Measurements from ENCODE around the gene KRT71. TPM values are rescaled to one million over a fixed set of nuclear protein-coding genes. Genes with fewer than 3 reads are reported as not detected.

KRT71 gene
- total RNA-seq, 2 donors from 2014 or later, result not detected

DNA sequence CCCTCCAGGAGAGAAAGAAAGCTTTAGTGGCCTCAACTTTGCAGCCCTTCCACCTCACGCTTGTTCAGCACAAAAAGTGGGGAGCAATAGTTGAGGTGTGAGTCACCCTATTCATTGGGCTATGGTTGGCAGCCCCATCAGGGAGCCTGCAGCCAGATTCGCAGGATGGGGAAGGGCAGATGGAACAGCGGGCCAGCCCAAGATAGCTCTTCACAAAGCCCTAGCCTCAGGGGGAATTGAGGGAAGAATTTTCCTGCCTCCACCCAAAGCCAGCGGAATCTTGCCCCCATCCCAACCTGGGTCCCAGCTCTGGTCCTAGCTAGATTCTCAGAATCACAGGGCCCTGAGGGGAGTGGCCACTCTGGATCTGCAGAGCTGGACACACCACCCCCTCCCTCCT lies 29.1 kb downstream of the KRT71 start:
- H3K27ac Mint-ChIP-seq, result no peak overlapping the region

DNA sequence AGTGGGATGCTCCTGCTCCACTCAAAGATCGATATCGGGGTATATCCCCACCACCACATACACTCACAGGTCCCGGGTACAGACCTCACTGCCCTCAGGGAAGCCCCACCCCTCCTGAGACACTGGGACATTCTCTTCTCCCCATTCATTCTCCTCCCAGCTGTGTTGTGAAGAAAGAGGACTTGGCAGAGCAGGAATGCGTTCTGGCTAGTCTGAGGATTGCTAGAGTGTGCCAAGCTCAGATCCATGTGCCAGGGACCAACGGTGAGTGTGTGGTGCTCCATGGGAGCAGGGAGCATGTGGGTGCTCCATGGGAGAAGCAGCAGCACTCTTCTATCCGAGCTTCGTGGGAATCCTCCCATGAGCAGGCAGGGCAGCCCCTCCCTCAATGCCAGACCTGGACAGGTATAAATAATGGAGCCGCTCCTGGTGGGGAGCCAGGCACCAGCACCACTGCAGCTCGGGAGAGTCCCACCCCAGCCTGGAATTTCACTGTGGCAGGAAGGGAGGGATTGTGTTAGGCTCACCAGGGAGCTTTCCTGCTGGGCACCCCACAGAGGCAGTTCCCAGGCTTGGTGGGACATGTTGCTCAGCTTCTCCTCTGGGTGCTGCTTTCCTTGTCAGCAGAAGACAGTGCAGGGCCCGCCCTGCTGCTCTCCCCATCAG lies 30.5 kb downstream of the KRT71 start:
- Mint-ChIP-seq H3K27me3 (ENCODE audit: insufficient read depth) (peaks cover 2% of the 10 kb centered on the region), H3K4me1 (peaks cover 23% of the 10 kb centered on the region), H3K27ac (peak overlapping the region; percentile 70), H3K36me3 (ENCODE audit: low read depth) (no peaks in the 10 kb centered on the region), H3K4me3 (no peak overlapping the region), H3K9me3 (no peaks in the 10 kb centered on the region)
- DNase-seq, result peak; percentile 54
- WGBS, 2 experiments (ENCODE audit: insufficient coverage in 1 of 2, insufficient read length in 1 of 2), result 80 to 90% methylated on average over 4 to 10 of the region's 10 CpGs
- H3K36me3 ChIP-seq (ENCODE audit: control insufficient read depth, insufficient read depth, low read length), result no peaks in the 10 kb centered on the region
- no peak overlapping the region for H3K27ac ChIP-seq (ENCODE audit: low read depth, low read length)
- no peak overlapping the region for H3K9ac ChIP-seq (ENCODE audit: extremely low read depth, low read length, poor library complexity, severe bottlenecking)
- H3K4me3 ChIP-seq (ENCODE audit: low read length), result no peak overlapping the region
- H3K4me1 ChIP-seq (ENCODE audit: control insufficient read depth, insufficient read depth, low read length), result peaks cover 7% of the 10 kb centered on the region
- H3K9me3 ChIP-seq (ENCODE audit: control insufficient read depth, low read length), result no peaks in the 10 kb centered on the region
- no peaks in the 10 kb centered on the region for H3K27me3 ChIP-seq (ENCODE audit: control insufficient read depth, insufficient read depth, low read length, poor library complexity, severe bottlenecking)
- TF ChIP-seq, protein P1, sequence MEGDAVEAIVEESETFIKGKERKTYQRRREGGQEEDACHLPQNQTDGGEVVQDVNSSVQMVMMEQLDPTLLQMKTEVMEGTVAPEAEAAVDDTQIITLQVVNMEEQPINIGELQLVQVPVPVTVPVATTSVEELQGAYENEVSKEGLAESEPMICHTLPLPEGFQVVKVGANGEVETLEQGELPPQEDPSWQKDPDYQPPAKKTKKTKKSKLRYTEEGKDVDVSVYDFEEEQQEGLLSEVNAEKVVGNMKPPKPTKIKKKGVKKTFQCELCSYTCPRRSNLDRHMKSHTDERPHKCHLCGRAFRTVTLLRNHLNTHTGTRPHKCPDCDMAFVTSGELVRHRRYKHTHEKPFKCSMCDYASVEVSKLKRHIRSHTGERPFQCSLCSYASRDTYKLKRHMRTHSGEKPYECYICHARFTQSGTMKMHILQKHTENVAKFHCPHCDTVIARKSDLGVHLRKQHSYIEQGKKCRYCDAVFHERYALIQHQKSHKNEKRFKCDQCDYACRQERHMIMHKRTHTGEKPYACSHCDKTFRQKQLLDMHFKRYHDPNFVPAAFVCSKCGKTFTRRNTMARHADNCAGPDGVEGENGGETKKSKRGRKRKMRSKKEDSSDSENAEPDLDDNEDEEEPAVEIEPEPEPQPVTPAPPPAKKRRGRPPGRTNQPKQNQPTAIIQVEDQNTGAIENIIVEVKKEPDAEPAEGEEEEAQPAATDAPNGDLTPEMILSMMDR (conservative IDR thresholded peaks at IDR 0.05), result no peak

More for the DNA sequence above, 29.1 kb downstream of the KRT71 start:
- no peak overlapping the region for H3K27ac ChIP-seq (ENCODE audit: low read depth, low read length)
- H3K4me3 ChIP-seq (ENCODE audit: low read length), result no peak overlapping the region
- H3K9ac ChIP-seq (ENCODE audit: extremely low read depth, low read length, poor library complexity, severe bottlenecking), result no peak overlapping the region
- TF ChIP-seq, protein P1 (conservative IDR thresholded peaks at IDR 0.05), result no peak
- H3K9me3 ChIP-seq (ENCODE audit: control insufficient read depth, low read length), result no peaks in the 10 kb centered on the region
- H3K4me1 Mint-ChIP-seq, result peaks cover 23% of the 10 kb centered on the region
- no peaks in the 10 kb centered on the region for H3K36me3 ChIP-seq (ENCODE audit: control insufficient read depth, insufficient read depth, low read length)
- H3K36me3 Mint-ChIP-seq (ENCODE audit: low read depth), result no peaks in the 10 kb centered on the region
- peaks cover 7% of the 10 kb centered on the region for H3K4me1 ChIP-seq (ENCODE audit: control insufficient read depth, insufficient read depth, low read length)
- peaks cover 2% of the 10 kb centered on the region for H3K27me3 Mint-ChIP-seq (ENCODE audit: insufficient read depth)
- no peaks in the 10 kb centered on the region for H3K9me3 Mint-ChIP-seq
- DNase-seq, result peak; percentile 45
- H3K27me3 ChIP-seq (ENCODE audit: control insufficient read depth, insufficient read depth, low read length, poor library complexity, severe bottlenecking), result no peaks in the 10 kb centered on the region
- WGBS, 2 experiments (ENCODE audit: insufficient coverage in 1 of 2, insufficient read length in 1 of 2), result 89% methylated on average over 4 of the region's 4 CpGs; no CpG with 5 or more reads in 1 of the 2 experiments
- H3K4me3 Mint-ChIP-seq, result no peak overlapping the region

DNA sequence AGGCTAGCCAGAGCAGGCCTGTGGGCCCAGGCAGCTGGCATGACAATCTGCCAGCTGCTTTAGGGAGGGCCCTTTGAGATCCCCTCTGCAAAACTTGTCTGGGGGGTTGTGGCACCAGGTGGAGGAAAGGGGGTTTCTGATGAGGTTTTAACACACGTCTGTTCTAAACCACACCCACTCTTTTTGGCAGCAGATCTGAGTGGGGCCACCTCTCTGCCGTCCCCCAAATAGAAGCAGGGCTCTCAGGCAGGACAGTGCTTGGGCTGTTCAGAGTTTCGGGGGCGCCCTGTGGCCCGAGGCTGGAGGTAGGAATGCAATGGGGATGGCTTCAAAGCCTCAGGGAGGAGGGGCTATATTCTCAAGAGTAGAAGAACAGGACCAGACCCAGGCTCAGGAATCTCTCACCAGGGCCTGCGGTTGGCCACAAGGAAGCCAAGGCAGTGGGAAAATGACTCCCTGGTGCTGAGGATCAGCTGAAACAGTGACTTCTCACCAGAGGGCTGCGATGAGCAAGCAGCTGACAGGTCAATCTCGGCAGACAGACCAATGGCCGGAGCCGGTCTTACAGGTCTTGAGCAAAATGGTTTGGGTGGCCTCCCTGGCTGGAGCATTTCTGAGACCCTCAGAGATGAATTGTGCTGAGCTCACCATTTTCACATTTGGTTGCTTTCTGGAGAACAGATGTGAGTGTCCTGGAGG lies 31.2 kb downstream of the KRT71 start:
- Mint-ChIP-seq H3K9me3 (no peaks in the 10 kb centered on the region), H3K4me1 (peaks cover 23% of the 10 kb centered on the region), H3K27me3 (ENCODE audit: insufficient read depth) (peaks cover 2% of the 10 kb centered on the region), H3K36me3 (ENCODE audit: low read depth) (no peaks in the 10 kb centered on the region), H3K27ac (peak overlapping the region; percentile 52), H3K4me3 (no peak overlapping the region)
- Histone ChIP-seq H3K9ac (ENCODE audit: extremely low read depth, low read length, poor library complexity, severe bottlenecking) (no peak overlapping the region), H3K27ac (ENCODE audit: low read depth, low read length) (no peak overlapping the region), H3K36me3 (ENCODE audit: control insufficient read depth, insufficient read depth, low read length) (no peaks in the 10 kb centered on the region), H3K9me3 (ENCODE audit: control insufficient read depth, low read length) (no peaks in the 10 kb centered on the region), H3K27me3 (ENCODE audit: control insufficient read depth, insufficient read depth, low read length, poor library complexity, severe bottlenecking) (no peaks in the 10 kb centered on the region), H3K4me1 (ENCODE audit: control insufficient read depth, insufficient read depth, low read length) (peaks cover 7% of the 10 kb centered on the region), H3K4me3 (ENCODE audit: low read length) (no peak overlapping the region)
- TF ChIP-seq, protein P1 (conservative IDR thresholded peaks at IDR 0.05), result no peak
- 89 to 90% methylated on average over 6 to 10 of the region's 10 CpGs for WGBS, 2 experiments (ENCODE audit: insufficient coverage in 1 of 2, insufficient read length in 1 of 2)
- DNase-seq, result peak; percentile 87
